Uterus (tissue), 2 donors: Measurements from ENCODE around the gene CPT1A.

ENCODE experiments used
- CTCF ChIP-seq, 4 experiments: fragments of 200-600 bp in 2 of 4; fragments of 450-650 bp in 2 of 4; sonication (generic) in 2 of 4; IDR thresholded peaks; one replicate each; pipeline ENCODE4 v1.5.1; 2016 to 2019; ENCODE audit warnings: antibody characterized with exemption in 4 of 4, mild to moderate bottlenecking in 2 of 4, moderate library complexity in 1 of 4
- POLR2A ChIP-seq, 2 donors: fragments of 450-650 bp; IDR thresholded peaks; one replicate each; pipeline ENCODE4 v1.6.1; 2016; ENCODE audit warnings: antibody characterized with exemption in 2 of 2, mild to moderate bottlenecking in 1 of 2, moderate library complexity in 1 of 2

- TF ChIP-seq CTCF (IDR thresholded peaks at IDR 0.05) = no peak
- TF ChIP-seq POLR2A (IDR thresholded peaks at IDR 0.05) = no peak
Observed at GRCh38 chr11:68855205-68855981, 13.7 kb upstream of the CPT1A start.
